ENCODE results near the gene RAD52.

DNA sequence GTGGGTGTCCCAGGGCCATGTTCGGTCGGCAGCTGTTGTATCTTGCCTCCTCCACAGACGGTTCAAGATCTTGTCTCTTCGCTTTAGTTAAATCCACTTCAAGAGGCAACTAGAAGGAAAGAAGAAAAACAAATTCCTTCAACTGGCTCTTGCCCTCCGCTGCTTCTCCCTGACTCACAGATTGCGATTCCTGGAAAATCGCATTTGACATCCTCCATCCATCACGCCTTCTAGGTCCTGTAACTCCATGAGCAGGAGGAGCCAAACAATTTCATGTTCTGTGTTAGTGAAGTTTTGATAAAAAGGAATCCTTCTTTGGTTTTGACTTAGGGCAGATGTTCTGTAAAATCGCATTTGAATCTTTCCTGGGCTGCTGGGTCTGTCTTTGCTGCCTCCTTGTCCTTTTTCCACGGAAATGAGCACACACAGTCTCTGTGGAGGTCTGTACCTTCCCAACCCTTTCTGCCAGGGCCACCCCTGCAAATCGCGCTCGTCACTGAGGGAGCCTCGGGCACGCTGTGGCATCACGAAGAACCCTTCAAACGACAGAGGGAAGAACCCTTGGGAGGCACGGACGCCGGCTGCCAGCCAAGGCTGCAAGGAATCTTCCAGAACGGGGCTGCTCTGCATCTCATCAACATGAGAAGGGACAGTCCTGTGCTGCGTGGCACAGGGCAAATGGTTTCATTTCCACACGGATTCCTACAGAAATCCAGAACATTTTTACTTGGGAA lies 32.6 kb downstream of the RAD52 start:
- TF ChIP-seq, protein P1, sequence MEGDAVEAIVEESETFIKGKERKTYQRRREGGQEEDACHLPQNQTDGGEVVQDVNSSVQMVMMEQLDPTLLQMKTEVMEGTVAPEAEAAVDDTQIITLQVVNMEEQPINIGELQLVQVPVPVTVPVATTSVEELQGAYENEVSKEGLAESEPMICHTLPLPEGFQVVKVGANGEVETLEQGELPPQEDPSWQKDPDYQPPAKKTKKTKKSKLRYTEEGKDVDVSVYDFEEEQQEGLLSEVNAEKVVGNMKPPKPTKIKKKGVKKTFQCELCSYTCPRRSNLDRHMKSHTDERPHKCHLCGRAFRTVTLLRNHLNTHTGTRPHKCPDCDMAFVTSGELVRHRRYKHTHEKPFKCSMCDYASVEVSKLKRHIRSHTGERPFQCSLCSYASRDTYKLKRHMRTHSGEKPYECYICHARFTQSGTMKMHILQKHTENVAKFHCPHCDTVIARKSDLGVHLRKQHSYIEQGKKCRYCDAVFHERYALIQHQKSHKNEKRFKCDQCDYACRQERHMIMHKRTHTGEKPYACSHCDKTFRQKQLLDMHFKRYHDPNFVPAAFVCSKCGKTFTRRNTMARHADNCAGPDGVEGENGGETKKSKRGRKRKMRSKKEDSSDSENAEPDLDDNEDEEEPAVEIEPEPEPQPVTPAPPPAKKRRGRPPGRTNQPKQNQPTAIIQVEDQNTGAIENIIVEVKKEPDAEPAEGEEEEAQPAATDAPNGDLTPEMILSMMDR (IDR thresholded peaks at IDR 0.05) = no peak
- TF ChIP-seq POLR2A (IDR thresholded peaks at IDR 0.05) = no peak

Data from body of pancreas (tissue), 4 donors.